GM21381 (cell line): ENCODE measurements around the gene RNF220.

Source experiments
- ATAC-seq: cut with Tn5 transposase; IDR thresholded peaks from one replicate; pipeline ENCODE4 v1.9.1; 2021; ENCODE audit warnings: mild to moderate bottlenecking, moderate library complexity; ENCODE audit not compliant: unreplicated experiment

Gene RNF220

DNA sequence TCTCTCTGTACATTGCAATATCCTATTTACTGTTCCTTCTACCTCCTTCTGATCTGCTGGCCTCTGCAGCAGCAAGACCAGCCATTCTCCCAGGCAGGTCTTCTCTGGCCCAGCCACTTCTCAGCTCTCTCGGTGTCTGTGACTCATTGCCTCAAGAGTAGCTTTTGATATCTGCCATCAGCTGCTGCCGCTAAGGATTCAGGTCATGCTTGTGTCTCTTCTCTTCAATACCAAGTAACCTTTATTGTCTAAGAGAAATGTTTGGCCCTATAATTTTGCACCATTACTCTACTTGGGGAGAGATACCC is 167.5 kb downstream of the RNF220 start:
- no peak for ATAC-seq

DNA sequence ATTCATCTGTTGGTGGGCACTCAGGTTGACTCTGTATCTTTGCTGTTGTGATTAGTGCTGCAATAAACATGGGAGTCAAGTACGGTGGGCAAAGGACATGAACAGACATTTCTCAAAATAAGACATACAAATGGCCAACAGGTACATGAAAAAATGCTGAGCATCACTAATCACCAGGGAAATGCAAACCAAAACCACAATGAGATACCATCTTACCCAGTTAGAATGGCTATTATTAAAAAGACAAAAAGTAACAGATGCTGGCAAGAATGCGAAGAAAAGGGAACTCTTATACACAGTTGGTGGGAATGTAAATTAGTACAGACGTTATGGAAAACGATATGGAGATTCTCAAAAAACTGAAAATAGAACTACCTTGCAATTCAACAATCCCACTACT is 170.3 kb downstream of the RNF220 start:
- no peak for ATAC-seq

DNA sequence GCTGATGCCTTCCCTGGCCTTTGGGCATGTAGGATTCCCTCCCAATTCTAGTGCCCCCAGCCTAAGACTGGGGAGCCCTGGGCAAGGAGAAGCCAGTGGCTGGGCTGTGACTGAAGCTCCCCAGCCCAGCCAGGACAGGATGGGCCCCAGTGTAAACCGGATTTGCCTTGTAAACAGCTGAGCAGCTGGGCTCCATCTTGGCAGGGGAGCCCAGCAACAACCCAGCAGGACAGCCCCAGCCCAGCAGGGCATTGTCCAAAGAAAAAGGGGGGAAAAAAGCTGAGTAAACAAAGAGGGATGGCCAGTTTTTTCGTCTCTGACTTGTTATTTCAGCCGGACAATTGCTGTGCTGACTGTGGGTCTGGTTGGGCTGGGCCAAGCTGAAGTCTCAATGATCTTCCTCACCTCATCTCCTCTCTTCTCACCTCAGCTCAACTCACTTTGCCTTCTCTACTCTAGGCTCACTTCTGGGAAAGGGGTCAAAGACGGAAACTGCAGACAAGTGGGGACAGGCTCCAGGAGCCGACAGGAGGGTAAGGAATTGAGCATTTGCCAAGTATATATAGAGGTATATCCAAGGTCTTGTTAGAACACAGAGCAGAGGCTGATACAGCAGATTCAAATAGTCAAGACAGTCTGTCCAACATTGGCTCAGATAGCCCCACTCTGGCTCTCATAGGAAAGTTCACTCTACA is 171.5 kb downstream of the RNF220 start:
- no peak for ATAC-seq

DNA sequence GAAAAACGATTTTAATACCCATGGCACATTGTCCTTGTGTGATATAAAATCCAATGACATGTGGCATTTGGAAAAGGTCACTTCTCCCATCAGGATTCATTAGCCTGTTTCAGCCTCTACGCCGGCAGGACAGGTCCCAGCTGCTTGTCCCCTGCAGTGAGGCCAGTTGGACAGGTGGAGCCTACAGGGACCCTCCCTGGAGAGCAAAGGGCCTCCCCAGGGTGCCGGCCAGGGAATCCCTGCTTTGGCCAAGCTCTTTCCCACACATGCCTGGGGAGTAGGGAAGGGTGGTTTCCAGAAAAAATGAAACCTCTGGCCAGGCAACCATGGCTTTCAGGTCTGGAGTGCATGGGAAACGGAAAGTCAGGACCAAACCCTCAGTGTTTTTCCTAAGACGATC is 176.2 kb downstream of the RNF220 start:
- no peak for ATAC-seq

DNA sequence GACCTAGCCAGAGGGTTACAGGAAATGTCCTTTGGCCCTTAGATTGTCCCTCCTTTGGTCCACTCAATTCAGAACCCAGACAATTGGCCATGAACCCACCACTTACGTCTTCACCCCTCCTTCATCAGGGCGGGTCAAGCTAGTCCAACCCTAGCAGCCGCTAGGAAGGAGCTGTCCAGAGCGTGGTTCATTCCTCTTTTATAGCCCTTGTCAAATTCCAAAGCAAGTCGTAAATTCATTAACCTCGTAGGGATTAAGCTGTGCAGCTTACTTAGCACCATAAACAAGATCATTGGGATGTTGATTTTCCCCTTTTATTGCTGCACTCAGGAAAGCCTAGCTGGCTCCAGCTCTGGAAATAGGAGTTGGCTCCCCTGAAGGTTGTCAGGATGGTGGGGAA is 179.1 kb downstream of the RNF220 start:
- no peak for ATAC-seq

DNA sequence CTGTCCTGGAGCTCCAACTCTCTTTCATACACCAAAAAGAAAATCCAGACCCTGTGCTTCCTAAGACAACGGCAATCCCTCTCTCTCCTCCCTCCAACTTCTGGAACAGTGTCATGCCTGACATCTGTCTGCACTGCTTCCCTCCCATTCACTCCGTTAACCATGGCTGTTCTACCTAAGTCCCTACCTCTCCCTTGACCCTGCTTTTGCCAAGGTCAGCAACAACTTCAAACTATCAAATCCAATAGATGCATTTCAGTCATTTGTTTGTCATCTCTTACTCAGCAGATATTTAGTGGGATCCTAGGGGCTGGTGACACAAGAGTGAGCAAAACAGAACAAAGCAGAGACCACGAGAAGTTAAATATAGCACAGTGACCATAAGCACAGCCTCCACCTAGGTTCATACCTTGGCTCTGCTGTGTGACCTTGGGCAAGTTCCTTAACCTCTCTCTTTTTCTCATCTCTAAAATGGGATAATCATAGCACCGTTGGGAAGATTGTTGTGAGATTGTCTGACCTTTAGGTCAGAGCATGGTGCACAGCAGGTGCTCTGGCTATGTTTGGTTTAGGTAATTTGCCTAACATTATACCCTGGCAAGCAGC is 180.4 kb downstream of the RNF220 start:
- no peak for ATAC-seq

DNA sequence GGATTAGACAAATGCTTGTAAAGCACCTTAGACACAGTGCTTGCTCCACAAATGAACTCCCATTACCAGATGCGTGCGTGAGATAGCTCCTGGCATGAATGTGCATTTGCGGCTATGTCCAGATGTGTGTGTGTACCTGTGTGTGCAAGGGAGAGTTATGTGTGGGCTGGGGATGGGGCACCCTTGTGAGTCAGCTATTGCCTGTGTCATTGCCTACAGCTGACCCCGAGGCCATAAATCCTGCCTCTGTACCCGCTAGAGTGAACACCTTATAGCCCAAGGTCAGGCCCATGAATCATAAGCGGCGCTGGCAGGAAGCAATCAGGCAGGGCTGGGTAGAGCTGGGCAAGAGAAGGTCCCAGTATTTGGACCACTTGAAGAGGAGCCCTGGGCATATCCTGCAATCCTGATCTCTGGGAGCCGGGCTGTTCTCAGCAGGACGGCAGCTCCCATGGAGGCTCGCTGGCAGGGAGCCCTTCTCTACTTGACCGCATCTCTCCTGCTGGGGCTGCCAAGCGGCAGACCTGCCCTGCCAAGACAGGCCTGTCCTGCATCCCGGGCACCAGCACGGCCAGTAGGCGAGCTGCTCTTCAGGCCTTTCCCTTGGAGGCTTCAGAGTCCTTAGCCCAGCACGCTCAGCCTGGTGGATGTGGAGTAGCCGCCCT is 182.9 kb downstream of the RNF220 start:
- ATAC-seq, result no peak

DNA sequence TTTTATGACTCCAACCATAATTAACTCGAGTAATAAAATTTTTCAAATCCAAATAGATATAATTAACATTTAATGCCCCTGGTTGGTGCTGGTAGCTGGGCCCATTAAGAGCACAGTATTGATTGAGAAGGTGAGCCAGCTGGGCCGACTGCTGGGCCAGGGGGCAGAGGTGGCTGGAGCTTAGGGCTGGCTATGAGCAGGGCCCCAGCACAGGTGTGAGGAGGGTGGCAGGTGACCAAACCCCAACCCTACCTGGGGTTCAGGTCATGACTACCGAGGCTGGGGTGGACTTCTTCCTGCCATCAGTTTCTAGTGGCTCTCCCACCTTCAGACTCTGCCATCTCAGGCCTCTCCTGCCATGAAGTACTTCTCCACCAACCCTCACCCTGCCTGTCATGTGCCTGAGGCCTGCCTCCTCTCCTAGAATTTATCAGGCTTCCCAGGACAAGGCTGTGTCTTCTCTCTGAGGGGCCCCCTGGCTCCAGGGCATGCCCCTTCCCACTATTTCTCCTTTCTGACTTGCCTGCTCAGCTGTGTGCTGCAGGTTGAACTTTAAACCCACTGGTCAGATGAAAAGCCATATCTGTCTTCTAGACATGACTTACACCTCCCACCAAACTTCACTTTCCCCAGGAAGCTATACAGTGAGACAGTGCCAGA is 183.6 kb downstream of the RNF220 start:
- no peak for ATAC-seq

DNA sequence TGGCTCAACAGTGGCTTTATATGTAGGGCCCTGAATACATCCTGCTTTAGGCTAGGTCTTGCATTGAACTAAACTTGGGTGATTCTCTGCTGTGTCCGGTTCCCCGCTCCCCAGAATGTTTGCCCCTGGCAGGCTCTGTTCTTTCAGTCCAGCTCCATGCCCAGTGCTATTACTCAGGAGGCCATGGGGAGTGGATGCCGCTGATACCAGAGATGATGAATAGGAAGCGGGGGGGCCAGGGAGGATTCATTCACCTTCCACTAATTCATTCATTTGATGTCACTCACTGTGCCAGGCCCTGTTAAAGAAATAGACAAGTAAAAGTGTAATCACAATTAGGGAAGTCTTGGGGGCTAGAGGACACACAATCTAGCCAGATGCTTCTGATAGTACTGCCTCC is 185.4 kb downstream of the RNF220 start:
- no peak for ATAC-seq

DNA sequence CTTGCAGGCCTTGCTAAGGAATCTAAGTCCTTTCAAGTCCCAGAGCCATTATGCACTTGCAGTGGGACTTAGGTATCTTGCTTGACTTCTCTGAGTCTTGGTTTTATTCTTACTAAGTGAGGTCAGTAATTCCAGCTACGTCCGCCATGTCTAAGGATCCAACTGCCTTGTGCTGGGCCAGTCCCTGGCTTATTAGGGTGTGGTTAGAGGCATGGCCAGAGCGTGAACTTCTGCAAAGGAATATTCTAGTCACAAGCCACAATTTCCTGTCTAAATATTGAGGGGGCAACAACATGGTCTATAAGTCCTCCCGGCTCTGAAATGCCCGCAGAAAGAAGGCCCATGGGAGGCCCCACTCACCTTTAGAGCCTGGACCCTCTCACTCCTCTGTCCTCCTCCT is 186.3 kb downstream of the RNF220 start:
- no peak for ATAC-seq

DNA sequence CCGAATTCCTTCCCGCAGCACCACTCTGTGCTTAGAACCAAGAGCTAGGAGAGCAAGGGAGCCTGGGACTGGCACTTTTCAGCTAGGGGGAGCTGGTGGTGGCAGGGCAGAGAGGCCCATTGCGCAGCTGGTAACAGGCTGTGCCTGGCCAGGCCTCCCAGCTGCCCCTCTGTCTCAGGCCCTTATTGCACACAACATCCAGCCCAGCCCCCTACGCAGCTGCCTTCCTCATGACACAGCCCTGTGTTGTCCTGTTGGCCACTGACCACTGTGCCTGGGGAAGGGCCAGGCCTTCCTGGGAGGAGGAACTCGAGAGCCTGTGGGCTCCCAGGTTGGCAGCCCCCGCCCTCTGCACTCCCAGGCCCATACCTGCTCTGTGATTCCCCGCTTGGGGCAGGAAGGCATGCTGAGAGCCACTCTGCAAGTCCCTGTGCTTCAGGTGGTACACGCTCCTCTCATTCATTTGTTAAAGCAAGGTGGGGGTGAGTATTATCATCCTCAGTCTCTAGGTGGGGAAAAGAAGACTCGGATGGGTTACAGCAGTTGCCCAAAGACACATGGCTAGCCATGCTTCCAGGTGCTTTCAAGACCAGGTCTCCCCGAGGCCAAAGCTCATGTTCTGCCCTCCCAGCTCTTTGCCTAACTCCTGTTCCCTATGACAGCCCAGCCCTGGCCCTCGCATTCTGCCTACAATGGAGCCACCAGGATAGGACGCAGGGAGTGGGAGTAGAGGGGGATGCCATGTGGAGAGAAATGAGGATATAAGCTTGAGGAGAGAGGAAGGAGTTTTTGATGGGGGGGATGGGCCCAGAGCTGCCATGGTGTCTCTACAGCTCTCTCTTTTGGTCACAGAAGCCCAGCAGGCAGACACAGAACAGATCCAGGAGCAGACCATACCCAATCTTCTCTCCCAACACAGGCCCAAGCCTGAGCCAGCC is 187.4 kb downstream of the RNF220 start:
- ATAC-seq, result no peak

DNA sequence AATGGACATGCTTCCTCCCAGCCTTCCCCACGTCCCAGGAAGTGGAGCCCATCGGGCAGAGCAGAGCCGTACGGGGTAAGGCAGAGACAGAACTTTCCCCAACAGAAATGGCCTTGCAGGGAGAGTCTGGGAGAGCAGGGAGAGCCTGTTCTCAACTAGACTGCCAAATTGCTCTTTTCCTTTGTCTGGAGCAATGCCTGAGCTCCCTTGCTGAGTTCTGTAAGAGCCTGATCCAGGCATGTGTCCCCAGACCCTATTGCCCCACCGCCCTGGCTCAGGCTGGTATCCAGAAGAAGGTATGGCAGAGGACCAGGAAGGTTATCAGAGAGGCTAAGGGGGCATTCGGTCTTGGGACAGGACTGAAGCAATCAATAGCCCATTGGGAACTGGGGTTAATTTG is 189.3 kb downstream of the RNF220 start:
- no peak for ATAC-seq

DNA sequence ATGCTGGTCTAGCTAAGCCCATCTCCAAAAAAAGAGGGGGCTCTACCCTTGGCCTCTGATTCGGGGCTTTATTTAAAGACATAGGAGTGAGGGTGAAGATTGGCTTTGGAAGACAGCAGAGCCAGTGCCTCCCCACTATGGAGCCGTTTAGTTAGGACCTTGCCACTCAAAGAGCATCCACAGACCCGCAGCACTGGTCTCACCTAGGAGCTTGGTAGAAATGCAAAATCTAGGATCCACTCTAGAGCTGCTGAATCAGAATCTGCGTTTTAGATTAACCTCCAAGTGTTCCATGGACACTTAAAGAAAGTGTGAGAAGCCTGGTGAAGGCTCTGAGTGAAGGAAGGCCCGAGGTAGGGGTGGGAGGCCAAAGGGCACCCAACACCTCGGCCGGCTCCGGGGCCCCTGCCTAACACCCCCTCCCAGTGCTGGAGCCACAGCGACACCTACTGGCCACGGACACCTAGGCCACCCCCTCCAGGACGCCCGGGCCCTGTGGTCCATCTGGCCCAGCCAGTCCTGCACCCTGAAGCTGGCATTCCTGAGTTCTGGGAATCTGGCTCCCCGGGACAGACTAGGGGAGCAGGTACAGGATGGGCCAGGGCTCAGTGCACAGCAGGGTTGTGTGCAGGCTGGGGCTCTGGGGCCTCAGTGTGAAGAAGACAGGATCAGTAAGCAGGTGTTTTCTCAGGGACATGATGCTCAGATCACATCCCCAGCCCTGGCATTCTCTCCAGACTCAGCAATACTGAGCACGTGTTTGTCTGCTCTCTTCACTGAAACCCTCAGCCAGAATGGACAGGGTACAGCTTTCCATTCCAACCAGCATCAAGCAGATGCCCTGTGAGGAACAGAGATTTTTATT is 190.0 kb downstream of the RNF220 start:
- no peak for ATAC-seq

DNA sequence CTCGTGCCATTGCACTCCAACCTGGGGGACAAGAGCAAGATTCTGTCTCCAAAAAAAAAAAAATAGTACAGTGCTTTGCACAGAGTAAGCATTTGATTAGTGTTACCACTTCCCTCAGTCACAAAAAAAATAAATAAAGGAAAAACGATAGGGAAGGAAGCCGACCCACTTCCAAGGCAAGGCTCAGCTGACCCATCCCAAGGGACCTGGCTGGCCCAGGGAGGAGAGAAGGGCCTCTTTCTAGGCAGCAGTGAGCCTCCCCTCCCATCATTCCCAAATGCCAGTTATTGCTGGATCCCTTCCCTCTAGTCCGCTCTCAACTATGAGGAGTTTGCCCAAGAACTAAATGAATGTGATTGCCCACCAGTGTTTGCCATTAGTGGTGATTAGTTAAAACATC is 191.5 kb downstream of the RNF220 start:
- no peak for ATAC-seq

DNA sequence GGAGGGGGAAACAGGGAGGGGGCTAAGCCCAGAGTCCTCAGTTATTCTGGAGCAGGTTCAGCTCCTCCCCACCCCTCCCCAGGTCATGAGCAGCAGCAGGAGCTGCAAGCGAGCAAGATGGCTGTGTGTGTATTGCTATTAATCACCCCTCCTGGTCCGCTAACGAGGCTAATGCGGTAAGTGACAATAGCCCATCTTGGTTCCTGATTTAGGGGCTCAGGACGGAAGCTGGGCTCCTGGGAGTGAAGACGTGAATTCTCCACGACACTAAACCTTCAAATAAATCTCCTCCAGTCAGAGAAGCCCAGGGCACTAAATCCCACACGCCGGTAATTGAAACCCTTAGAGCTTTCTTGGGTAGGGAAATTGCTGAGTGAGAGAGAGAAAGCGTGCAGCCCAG is 193.1 kb downstream of the RNF220 start:
- ATAC-seq, result no peak

DNA sequence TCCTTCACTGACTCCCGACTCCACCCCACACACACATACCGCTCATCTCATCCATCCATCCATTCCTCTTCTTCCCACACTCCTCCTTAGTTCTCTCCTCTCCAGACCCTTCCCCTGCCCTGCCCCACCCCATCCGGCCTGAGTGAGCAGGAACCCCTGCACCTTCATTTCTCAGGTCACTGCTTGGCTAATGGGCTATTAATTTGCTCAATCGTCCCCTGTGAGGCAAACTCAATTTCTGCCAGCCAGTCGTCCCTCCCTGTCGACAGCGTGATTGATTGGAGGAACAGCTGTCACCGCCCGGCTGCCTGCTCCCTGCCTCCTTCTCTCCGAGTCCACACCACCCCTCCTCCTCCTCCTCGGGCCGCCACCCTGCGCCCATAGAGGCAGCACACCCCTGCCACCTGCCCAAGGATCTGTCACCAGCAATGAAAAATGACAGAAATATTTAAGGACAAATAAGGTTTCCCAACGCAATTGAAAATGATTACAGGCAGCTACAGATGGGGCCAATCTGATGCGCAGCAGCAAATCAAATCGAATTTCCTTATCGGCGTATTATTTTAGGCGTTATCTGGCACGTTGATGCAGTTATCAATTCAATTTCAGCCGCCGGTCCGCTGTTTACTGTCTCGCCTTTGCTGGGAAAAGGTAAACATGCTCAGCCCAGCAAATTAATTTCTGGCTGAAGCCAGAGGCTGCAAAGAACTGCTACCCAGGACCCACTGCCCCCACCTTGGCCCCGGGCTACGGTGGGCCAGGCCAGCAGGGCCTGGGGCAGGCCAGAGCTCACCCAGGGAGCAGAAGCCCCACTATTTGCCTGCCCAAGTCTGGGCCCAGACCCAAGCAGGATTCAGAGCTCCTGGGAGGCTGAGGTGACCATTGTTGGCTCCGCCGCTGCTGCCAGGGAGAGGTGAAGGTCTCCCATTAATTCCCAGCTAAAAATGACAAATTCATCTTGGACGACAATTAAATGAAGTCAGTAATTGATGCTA is 197.9 kb downstream of the RNF220 start:
- no peak for ATAC-seq

DNA sequence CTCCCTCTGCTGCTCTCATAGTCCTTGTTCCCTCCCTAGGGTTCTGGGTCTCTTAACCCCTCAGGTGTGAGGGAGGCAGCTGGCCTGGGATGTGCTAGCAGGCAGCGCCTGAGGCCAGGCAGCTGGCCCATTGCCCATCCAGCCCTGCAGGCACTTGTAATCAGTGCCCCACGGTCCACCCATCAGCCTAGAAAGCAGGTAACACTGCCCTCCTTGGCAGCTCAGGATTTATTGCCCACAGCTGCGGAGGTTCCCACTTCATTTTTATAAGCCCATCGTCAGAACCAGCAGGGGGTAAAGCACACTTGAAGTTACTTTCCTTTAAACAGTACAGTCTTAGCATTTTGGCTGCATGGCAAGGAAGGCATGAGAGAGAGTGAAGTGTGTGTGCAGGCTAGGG is 198.7 kb downstream of the RNF220 start:
- ATAC-seq, result no peak

DNA sequence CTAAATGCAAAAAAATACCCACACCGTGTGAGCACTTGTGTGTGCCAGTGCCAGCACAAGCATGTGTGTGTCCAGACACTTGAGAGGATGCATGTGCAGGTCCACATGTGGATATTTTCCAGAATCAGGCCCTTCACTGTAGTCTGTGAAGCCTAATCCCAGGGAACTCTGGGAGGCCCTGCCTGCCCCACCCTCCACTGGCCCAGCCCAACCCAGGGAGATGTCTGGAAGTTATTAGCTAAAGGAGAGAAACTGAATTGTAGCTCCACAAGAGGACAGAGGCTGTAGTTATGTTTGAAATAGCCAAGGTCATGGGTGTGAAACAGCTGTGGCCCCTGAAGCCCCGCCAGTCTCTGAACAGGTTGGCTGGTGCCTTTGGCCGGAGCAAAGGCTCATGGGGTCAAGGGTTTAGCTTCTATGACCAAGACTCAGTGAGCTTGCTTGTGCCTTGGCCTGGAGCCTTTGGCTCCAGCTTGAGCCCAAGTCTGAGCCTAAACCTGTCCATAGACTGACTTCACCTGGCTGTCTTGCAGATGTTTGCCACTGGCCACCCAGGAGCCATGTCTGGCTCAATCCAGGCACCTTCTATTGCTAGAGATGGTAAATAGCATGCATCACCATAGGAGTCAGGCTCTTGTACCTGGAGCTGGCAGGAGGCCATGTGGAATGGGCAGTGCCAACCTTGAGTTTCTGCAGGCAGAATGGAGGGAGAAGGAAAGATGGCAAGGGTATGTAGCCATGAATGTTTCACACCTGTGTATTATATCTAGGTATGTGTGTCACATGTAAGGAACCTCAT is 199.3 kb downstream of the RNF220 start:
- no peak for ATAC-seq
